ENCODE measurements around the gene PDE10A. TPM values are rescaled to one million over a fixed set of nuclear protein-coding genes. Genes with fewer than 3 reads are reported as not detected.
"Not testable (repeated sequence)": the region's sequence is repeated elsewhere in the genome, so short reads cannot be mapped to it uniquely, and the experiment has no call there.

PDE10A gene
- total RNA-seq, 1 experiment from 2014 or later: 2.1 TPM

DNA sequence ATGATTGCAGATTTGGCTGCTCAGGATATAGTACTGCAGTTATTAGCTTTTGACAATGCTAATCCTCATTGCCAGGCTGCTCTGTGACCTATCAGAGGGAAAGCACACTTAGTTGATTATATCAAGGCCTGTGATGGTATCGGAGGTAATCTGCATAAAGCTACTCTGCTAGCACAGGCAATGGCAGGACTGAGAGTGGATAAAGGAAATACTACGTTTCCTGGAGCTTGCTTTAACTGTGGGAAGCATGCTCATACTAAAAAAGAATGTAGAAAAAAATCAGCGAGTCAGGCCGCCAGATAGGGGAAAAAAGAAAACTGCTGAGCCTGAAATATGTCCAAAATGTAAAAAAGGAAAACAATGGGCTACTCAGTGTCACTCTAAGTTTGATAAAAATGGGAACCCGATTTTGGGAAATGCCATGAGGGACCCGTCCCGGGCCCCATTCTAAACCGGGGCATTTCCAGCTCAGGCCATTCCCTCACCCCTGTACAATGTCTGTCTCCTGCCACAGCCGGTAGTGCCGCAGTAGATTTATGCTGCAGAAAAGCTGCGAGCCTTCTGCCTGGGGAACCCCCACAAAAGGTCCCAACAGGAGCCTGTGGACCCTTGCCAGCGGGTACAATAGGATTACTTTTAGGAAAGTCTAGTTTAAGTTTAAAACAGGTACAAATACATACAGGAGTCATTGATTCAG lies 203.3 kb downstream of the PDE10A start:
- H3K4me3 ChIP-seq (ENCODE audit: low read length); H3K9me3 ChIP-seq (ENCODE audit: low read length); H3F3A ChIP-seq (ENCODE audit: low read length, unreplicated experiment); H3K9me2 ChIP-seq (replicated peaks; ENCODE audit: low read length); H3K79me2 ChIP-seq (ENCODE audit: low read length); BruUV-seq (replicated peaks); POLR2A ChIA-PET (ENCODE audit: unreplicated experiment); H4K20me1 ChIP-seq (ENCODE audit: low read length); H2AFZ ChIP-seq (ENCODE audit: low read length); H3K27me3 ChIP-seq (ENCODE audit: low read length); DNase-seq; H3K27ac ChIP-seq (ENCODE audit: low read length); H3K36me3 ChIP-seq (ENCODE audit: low read depth, low read length); H3K4me1 ChIP-seq (ENCODE audit: insufficient read depth, low read length); intact Hi-C loops (cut with micrococcal nuclease); CTCF ChIA-PET; H3K4me2 ChIP-seq (ENCODE audit: low read length); ATAC-seq; H3K9ac ChIP-seq (ENCODE audit: low read length): not testable (repeated sequence)

- Histone ChIP-seq H3K79me2 (ENCODE audit: low read length) (no peaks in the 10 kb centered on the region), H3K4me2 (ENCODE audit: low read length) (no peak overlapping the region), H3K9ac (ENCODE audit: low read length) (no peak overlapping the region), H3K4me1 (ENCODE audit: insufficient read depth, low read length) (no peaks in the 10 kb centered on the region), H3K4me3 (ENCODE audit: low read length) (no peak overlapping the region), H3K9me2 (replicated peaks; ENCODE audit: low read length) (no peaks in the 10 kb centered on the region), H3K27me3 (ENCODE audit: low read length) (no peaks in the 10 kb centered on the region), H3K27ac (ENCODE audit: low read length) (no peak overlapping the region), H3F3A (ENCODE audit: low read length, unreplicated experiment) (no peaks in the 10 kb centered on the region), H3K36me3 (ENCODE audit: low read depth, low read length) (no peaks in the 10 kb centered on the region), H4K20me1 (ENCODE audit: low read length) (no peaks in the 10 kb centered on the region), H2AFZ (ENCODE audit: low read length) (no peak overlapping the region), H3K9me3 (ENCODE audit: low read length) (no peaks in the 10 kb centered on the region)
- BruUV-seq (replicated peaks): no TSS peak
- no peak for DNase-seq
- POLR2A ChIA-PET (ENCODE audit: unreplicated experiment): no interaction called here
- CTCF ChIA-PET: no interaction called here
- TF ChIP-seq EZH2 (IDR thresholded peaks at IDR 0.05; ENCODE audit: low read length, unreplicated experiment) (no peak), CTCF (conservative IDR thresholded peaks at IDR 0.05; ENCODE audit: low read depth, low read length) (no peak), EZH2phosphoT487 (IDR thresholded peaks at IDR 0.05; ENCODE audit: borderline replicate concordance, low read length) (no peak)
- intact Hi-C loops (cut with micrococcal nuclease): no loop called here
- no peak for ATAC-seq
Measured at GRCh38 chr6:165458134-165458533, 204.9 kb downstream of the PDE10A start.

GRCh38 chr6:165456286-165456685 lies 206.8 kb downstream of the PDE10A start:
- no peaks in the 10 kb centered on the region for H3K9me3 ChIP-seq (ENCODE audit: low read length)
- ChIA-PET POLR2A (ENCODE audit: unreplicated experiment) (no interaction called here), CTCF (no interaction called here)
- BruUV-seq (replicated peaks): no TSS peak
- no peaks in the 10 kb centered on the region for H3K36me3 ChIP-seq (ENCODE audit: low read depth, low read length)
- no peak overlapping the region for H3K4me3 ChIP-seq (ENCODE audit: low read length)
- H4K20me1 ChIP-seq (ENCODE audit: low read length): no peaks in the 10 kb centered on the region
- H3K9ac ChIP-seq (ENCODE audit: low read length): no peak overlapping the region
- no peak for TF ChIP-seq EZH2 (IDR thresholded peaks at IDR 0.05; ENCODE audit: low read length, unreplicated experiment)
- TF ChIP-seq EZH2phosphoT487 (IDR thresholded peaks at IDR 0.05; ENCODE audit: borderline replicate concordance, low read length): no peak
- TF ChIP-seq CTCF (conservative IDR thresholded peaks at IDR 0.05; ENCODE audit: low read depth, low read length): no peak
- no peaks in the 10 kb centered on the region for H3K4me1 ChIP-seq (ENCODE audit: insufficient read depth, low read length)
- ATAC-seq (no peak), DNase-seq (no peak)
- H3K4me2 ChIP-seq (ENCODE audit: low read length): no peak overlapping the region
- no peaks in the 10 kb centered on the region for H3K79me2 ChIP-seq (ENCODE audit: low read length)
- H2AFZ ChIP-seq (ENCODE audit: low read length): no peak overlapping the region
- intact Hi-C loops (cut with micrococcal nuclease): no loop called here
- no peak overlapping the region for H3K27ac ChIP-seq (ENCODE audit: low read length)
- no peaks in the 10 kb centered on the region for H3K27me3 ChIP-seq (ENCODE audit: low read length)
- H3F3A ChIP-seq (ENCODE audit: low read length, unreplicated experiment): no peaks in the 10 kb centered on the region
- H3K9me2 ChIP-seq (replicated peaks; ENCODE audit: low read length): no peaks in the 10 kb centered on the region

Data from PC-3 (cell line).